ENCODE data around the gene ANXA8L1.
"Not testable (repeated sequence)": the region's sequence is repeated elsewhere in the genome, so short reads cannot be mapped to it uniquely, and the experiment has no call there.

Gene ANXA8L1

DNA sequence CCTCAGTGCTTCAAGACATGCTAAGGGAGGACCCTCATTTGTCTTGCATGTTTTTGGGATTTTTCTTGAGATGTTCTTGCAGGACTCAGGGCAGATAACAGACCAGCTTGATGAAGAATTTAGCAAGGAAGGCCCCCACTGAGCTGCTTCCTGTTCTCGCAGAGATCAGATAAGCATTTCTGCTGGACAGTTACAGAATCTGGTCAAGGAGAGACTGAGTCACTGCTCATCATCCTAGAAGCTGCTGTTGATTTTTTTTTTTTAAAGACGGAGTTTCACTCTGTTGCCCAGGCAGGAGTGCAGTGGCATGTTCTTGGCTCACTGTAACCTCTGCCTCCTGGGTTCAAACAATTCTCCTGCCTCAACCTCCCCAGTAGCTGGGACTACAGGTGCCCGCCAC is 1.2 kb upstream of the ANXA8L1 start:
- DNase-seq (ENCODE audit: low read depth); H3K4me3 ChIP-seq (ENCODE audit: control insufficient read depth, low read depth, low read length): not testable (repeated sequence)

DNA sequence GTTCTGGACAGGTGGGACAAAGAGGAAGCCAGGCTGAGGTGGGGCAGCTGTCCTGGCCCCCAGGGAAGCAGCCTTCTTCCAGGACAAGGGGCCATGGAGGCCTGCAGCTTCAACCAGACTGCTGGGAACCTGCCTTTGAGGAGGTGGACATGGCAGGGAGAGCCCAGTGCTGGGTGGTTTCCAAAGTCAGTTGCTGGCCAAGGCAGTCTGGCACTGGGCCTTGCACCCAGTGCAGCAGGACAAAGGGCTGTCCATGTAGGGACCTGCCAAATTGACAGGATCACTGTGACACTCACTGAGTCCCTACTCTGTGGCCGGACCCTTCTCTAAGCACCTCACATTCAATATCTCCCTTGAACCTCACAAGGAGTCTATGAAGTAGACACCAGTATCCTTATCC is 1.4 kb downstream of the ANXA8L1 start:
- DNase-seq (ENCODE audit: low read depth); H3K4me3 ChIP-seq (ENCODE audit: control insufficient read depth, low read depth, low read length): not testable (repeated sequence)

DNA sequence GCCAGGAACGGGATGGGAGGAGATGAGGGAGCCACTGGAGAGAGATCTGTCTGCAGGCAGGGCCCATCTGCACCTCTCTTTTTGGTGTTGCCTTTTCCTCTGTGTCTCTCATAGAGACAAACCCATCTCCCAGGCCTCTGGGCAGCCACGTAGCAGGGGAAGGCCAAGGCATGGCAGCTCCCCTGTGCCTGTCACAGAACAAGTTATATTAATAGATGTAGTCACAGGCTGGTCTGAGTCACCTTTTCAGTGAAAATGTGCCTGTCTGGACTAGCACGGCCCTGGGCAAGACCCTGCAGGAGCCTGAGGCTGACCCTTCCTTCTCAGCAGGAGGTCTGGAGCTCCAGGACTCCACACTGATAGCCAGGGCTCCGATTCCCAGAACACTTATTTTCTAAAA is 2.1 kb downstream of the ANXA8L1 start:
- DNase-seq (ENCODE audit: low read depth); H3K4me3 ChIP-seq (ENCODE audit: control insufficient read depth, low read depth, low read length): not testable (repeated sequence)

DNA sequence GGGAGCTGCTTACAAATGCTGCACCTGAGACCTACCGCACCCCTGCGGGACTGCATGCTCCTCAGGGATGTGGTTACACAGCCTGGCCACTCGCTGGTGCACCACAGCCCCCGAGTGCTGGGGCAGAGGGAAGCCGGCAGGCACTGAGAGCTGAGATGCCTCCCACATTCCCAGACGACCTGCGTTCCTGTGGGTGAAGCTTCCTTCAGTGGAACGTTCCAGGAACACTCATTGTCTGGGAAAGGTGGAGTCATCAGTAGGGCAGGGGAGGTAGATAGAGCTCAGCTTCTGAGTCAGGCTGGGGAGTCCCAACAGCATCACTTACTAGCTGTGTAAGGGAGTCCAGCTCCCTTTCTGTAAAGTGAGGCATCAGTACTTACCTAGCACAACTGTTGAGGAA is 2.5 kb downstream of the ANXA8L1 start:
- H3K4me3 ChIP-seq (ENCODE audit: control insufficient read depth, low read depth, low read length); DNase-seq (ENCODE audit: low read depth): not testable (repeated sequence)

DNA sequence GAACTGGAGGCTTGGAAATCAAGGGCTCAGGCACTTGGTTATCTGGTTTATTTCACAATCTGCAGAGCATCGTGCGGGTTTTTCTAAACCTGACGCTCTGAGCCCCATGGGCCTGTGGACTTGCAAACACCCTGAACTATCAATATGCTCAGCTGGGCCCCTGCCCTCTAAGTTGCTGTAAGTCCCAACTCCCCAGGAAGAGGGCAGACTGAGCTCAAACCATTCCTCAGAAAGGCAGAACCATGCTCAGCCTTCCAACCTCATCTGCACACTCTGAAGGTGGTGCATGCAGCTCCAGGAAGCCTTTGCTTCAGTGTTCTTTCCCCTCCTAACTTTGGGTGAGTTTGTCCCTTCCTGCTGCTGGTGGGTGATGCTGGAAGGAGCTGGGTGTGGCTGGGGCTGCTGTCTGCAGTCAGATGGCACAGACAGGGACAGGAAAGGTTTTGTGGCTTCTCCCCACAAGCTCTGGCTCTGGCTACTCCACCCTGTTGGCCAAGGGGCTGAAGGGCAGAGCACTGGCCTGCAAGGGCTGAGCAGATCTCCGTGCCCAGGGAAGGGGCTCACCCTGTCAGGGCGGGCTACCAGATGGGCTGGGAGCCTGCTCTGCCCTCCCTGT is 3.8 kb downstream of the ANXA8L1 start:
- DNase-seq (ENCODE audit: low read depth); H3K4me3 ChIP-seq (ENCODE audit: control insufficient read depth, low read depth, low read length): not testable (repeated sequence)

DNA sequence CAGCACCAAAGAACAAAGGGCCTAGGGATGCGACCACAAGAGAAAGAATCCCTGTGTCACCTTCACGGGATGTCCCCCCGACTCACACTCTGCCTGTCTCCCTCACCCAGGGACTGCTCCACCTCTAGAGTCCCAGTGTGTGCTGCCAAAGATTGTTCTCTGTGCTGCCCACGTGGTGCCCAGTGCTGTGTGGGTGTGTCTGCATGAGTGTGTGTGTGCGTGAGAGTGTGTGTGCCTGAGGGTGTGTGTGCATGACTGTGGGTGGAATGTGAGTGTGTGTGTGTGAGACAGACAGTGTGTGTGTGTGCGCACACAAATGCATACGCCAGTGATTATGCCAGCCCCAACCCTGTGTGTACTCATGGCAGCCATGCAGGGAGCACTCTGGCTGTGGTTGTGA is 10.3 kb downstream of the ANXA8L1 start:
- H3K4me3 ChIP-seq (ENCODE audit: control insufficient read depth, low read depth, low read length); DNase-seq (ENCODE audit: low read depth): not testable (repeated sequence)

DNA sequence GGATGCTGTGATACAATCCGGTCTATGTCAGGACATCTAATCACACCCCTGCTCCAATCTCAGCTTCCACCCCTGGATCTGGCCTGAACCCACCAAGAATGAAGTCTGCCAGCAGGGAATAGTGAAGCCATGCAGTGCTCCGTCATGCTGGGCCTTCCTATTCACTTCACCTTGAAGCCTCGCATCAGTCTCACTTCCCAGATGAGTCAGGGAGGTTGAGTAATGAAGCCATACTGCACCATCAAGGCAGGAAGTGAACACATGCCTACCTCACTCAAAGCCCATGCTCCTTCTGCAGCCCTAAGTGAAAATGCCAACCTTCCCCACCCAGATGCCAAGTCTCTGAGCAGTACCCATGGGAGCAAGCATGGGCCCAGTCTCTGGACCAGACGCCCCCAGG is 11.1 kb downstream of the ANXA8L1 start:
- not testable (repeated sequence) for DNase-seq (ENCODE audit: low read depth); H3K4me3 ChIP-seq (ENCODE audit: control insufficient read depth, low read depth, low read length)

DNA sequence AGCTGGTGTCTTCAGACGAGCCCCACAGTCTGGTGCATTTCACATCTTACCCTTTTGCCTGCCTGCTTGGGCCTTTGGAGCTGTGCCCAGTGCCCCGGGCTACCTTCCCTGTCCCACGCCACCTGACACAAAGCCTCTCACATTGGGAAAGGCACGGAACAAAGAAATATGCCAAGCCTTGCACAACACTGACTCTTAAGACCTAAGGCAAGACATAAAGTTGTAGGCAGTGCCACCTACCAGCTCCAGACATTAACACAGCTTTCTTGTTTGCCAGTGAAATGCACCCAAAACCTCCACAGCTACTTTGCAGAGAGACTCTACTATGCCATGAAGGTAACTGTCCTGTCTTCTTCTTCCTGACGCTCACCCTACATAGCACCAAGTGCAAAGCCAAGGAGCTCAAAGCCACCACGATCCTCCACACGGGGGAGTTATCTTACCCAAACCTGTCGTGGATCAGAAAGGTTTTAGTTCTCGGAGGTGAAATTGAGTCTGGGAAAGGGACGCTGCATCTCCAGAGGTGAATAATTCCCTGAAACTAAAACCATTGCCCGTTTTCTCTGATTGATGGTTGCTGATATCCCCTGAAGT is 11.8 kb downstream of the ANXA8L1 start:
- not testable (repeated sequence) for H3K4me3 ChIP-seq (ENCODE audit: control insufficient read depth, low read depth, low read length); DNase-seq (ENCODE audit: low read depth)

DNA sequence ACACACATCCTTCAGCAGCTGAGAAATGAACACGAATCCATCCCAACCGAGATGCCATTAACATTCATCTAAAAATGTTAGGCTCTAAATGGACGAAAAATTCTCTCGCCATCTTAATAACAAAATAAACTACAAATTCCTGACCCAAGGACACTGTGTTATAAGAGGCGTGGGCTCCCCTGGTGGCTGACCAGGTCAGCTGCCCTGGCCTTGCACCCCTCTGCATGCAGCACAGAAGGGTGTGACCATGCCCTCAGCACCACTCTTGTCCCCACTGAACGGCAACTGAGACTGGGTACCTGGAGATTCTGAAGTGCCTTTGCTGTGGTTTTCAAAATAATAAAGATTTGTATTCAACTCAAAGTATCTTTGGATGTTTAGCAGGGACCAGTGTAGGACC is 15.8 kb downstream of the ANXA8L1 start:
- H3K4me3 ChIP-seq (ENCODE audit: control insufficient read depth, low read depth, low read length); DNase-seq (ENCODE audit: low read depth): not testable (repeated sequence)

DNA sequence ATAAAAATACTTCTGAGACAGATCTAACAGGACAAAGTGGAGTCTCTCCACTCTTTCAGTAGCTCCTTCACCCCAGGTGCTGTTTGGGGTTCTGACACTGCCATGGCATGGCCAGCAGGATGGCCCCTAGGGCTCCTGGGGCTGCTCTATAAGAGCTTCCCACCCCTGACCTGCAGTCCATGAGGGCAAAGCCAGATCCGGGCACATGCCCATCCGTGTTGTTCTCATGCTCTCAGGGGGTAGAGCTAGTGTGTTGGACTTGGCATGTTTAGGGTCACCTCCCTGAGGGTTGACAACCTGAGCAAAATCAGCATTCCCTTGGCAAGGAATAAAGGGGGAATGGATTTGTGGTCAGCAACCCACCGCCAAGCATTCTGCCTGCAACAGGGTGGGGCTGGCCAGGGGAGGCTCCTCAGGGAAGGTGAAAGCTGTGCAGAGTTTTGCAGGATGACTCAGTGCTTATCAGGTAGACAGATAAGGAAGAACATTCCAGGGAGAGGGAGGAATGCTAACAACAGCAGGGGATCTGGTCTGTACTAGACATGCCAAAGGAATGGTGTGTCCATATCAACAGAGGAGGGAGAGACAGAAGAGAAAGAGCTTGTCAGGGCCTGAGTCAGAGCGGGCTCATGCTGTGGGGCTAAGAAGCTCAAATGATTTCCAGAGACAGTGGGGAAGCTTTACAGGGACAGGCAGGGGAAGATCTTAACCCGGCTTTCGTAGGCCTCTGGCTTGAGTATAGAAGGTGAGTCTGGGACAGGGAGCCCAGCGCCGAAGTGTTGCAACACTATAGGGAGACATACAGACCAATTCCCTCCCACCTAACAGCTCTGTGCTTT is 21.1 kb downstream of the ANXA8L1 start:
- peak; percentile 61 for DNase-seq (ENCODE audit: low read depth)
- not testable (repeated sequence) for H3K4me3 ChIP-seq (ENCODE audit: control insufficient read depth, low read depth, low read length)

DNA sequence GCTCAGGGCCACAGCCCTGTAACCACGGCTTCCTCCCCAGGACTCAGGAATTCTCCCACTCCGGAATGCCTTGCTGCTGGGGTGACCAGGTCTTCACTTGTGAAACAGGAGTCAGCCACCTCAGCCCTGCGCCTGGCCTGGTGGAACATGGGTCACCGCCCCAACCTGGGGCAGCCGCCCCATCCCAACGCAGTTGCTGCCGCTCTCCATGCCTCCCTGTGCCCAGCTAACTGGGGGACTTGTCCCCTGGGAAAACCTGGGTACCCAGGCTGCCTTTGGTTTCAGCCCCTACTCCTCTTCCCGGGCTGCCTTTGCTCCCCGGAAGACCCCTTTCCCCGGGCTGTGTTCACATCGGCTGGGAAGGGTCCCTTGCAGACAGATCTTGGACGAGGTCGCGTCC is 22.2 kb downstream of the ANXA8L1 start:
- not testable (repeated sequence) for H3K4me3 ChIP-seq (ENCODE audit: control insufficient read depth, low read depth, low read length)

DNA sequence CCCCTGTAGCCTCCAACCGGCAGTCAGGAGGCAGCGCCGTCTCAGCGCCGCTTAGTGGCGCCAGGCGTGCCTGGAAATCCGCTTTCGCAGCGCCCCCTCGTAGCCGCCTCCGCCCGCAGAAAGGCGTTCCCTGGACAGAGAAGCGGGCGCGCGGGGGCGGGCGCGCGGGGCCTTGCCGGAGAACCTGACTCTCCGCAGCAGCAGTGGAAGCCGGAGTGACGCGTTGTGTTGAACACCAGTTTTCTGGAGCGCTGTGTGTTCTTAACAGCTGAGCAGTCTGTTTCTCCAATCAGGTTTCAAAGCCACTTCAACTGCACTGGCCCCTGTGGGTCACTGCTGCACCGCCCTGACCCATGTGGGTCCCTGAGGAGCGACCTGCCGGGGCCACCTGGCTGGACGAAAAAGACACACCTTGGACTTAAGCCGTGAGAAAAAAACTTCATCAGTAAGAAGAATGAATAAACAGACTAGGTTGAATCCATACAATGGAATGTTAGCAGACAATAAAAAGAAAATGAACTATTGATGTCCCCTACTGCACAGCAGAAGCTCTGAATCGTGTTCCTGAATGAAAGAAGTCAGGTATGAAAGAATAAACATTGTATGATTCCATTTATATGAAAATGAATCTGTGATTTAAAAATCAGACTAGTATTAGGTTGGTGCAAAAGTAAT is 22.8 kb downstream of the ANXA8L1 start:
- TF ChIP-seq, protein P1, sequence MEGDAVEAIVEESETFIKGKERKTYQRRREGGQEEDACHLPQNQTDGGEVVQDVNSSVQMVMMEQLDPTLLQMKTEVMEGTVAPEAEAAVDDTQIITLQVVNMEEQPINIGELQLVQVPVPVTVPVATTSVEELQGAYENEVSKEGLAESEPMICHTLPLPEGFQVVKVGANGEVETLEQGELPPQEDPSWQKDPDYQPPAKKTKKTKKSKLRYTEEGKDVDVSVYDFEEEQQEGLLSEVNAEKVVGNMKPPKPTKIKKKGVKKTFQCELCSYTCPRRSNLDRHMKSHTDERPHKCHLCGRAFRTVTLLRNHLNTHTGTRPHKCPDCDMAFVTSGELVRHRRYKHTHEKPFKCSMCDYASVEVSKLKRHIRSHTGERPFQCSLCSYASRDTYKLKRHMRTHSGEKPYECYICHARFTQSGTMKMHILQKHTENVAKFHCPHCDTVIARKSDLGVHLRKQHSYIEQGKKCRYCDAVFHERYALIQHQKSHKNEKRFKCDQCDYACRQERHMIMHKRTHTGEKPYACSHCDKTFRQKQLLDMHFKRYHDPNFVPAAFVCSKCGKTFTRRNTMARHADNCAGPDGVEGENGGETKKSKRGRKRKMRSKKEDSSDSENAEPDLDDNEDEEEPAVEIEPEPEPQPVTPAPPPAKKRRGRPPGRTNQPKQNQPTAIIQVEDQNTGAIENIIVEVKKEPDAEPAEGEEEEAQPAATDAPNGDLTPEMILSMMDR (IDR thresholded peaks at IDR 0.05; ENCODE audit: control insufficient read depth, insufficient read depth, low read depth, low read length, missing control alignments) = peak; percentile 9
- peak overlapping the region; percentile 43 for H3K4me3 ChIP-seq (ENCODE audit: control insufficient read depth, low read depth, low read length)
- not testable (repeated sequence) for DNase-seq (ENCODE audit: low read depth)

More for the DNA sequence above, 22.2 kb downstream of the ANXA8L1 start:
- not testable (repeated sequence) for DNase-seq (ENCODE audit: low read depth)

DNA sequence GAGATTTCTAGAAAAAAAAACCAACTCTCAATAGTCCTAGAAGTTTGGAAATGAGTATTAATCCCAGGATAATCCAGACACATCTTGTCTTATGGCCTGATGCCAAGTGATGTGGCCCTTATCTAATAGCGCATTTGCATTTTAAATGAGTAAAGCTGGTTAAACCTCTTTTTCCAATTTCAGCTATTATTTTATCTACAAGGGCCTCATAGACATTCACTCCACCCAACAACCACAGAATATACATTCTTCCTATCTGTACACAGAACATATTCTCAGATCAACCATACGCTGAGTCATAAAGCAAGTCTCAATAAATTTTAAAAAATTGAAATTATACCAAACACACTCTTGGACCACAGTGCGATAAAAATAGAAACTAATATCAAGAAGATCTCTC is 34.0 kb downstream of the ANXA8L1 start:
- not testable (repeated sequence) for H3K4me3 ChIP-seq (ENCODE audit: control insufficient read depth, low read depth, low read length); DNase-seq (ENCODE audit: low read depth)

DNA sequence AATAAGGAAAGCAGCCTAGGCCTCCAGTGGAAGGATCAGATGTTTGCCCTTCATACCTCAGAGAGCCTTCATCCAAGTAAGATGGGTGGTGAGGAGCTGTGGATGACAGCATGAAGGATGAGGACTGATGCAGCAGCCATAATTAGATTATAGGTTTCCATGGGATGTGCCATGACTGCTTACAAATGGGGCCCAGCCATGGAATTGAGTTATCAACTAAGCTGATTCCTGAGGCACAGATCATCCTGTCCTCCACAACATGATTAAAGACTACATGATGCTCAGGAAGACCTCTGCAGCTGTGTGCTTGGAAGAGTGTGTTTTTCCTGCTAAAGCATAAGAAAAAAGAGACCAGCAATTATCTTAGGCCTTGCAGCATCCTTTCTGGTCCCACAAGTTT is 35.5 kb downstream of the ANXA8L1 start:
- not testable (repeated sequence) for H3K4me3 ChIP-seq (ENCODE audit: control insufficient read depth, low read depth, low read length); DNase-seq (ENCODE audit: low read depth)

DNA sequence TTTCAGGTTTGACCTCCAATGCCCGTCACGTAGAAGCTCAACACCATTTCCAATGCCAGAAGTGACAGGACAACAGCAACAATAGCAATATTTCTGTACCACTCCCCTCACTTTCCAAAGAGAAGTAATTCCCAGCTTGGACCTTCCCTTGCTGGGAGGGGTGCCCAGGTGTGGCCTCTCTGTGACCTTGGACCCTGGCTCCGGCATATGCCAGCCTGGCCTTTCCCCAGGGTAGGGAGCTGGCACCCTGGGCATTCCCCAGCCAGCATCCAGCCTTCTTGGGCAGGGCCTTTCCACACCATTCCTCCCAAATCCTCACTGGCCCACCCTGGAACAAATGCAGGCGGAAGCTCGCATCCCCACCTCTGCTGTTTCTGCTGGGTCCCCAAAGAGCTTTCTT is 37.1 kb downstream of the ANXA8L1 start:
- not testable (repeated sequence) for DNase-seq (ENCODE audit: low read depth); H3K4me3 ChIP-seq (ENCODE audit: control insufficient read depth, low read depth, low read length)

DNA sequence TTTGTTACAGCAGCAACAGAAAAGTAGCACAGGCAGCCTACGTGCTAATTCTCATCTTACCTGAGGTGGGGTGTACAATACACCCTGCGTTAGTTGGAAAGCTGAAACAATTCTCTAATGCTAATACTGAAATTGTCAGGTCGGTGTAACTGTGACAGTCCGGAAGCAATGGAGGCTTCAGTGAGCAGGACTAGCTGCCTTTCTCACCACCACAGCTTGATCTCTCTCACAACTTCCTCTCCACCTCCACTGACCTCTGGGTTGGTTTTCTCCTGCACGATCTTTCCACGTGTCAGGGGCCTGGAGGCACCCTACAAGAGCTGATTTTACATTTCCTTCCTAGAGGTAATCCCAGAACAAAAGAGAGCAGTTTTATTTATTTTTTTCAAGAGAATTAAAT is 39.7 kb downstream of the ANXA8L1 start:
- not testable (repeated sequence) for H3K4me3 ChIP-seq (ENCODE audit: control insufficient read depth, low read depth, low read length)

DNA sequence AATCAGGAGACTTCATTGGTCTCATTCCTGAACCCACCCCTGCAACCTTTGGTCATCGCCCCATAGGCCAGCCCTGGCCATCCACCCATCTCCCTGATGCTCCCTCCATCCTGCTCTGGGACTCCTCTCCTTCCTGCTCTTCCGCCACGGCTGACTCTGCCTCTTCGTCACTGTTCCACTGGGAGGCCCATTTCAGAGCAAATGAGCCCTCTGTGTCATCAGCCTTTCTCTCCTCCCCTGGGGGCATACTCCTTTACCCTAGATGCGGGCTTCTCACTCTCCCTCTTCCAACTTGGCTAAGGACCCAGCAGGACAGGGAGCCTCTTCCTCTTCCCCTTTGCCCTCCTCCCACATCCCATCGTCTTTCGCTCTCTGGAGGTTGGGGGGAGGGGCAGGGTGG is 42.7 kb downstream of the ANXA8L1 start:
- not testable (repeated sequence) for H3K4me3 ChIP-seq (ENCODE audit: control insufficient read depth, low read depth, low read length)

More for the DNA sequence above, 39.7 kb downstream of the ANXA8L1 start:
- DNase-seq (ENCODE audit: low read depth) = not testable (repeated sequence)

More for the DNA sequence above, 42.7 kb downstream of the ANXA8L1 start:
- not testable (repeated sequence) for DNase-seq (ENCODE audit: low read depth)

Data from AG09309 (cell line).